ENCODE data around the gene PAX1.

GRCh38 chr20:21698494-21699215 is 6.8 kb upstream of the PAX1 start:
- TF ChIP-seq POLR2A (IDR thresholded peaks at IDR 0.05): no peak
- no peak for TF ChIP-seq POLR2AphosphoS5 (IDR thresholded peaks at IDR 0.05)
- no peak for TF ChIP-seq CTCF (IDR thresholded peaks at IDR 0.05)
- TF ChIP-seq EP300 (IDR thresholded peaks at IDR 0.05): no peak
